Activated CD4-positive, alpha-beta T cell treated with anti-CD3 and anti-CD28 coated beads, Interleukin-2, amount 10 ng/mL, durations not matched to agents 24 days and 14 days (primary cell): ENCODE data around the gene ZNF654. TPM values are rescaled to one million over a fixed set of nuclear protein-coding genes. Genes with fewer than 3 reads are reported as not detected.

ENCODE experiments used
- DNase-seq: peaks from one replicate; pipeline ENCODE4 v3.0.0; 2022
- H3K27ac Mint-ChIP-seq: one replicate; pipeline ENCODE4 v1.8.0; 2022; ENCODE audit warnings: mild to moderate bottlenecking, mixed read lengths
- H3K27me3 Mint-ChIP-seq: one replicate; pipeline ENCODE4 v1.8.0; 2022; ENCODE audit warnings: mixed read lengths
- H3K36me3 Mint-ChIP-seq: one replicate; pipeline ENCODE4 v1.8.0; 2022; ENCODE audit warnings: low read depth, mild to moderate bottlenecking, mixed read lengths
- H3K4me1 Mint-ChIP-seq: one replicate; pipeline ENCODE4 v1.8.0; 2021; ENCODE audit warnings: mixed read lengths
- H3K4me3 Mint-ChIP-seq: one replicate; pipeline ENCODE4 v1.8.0; 2022; ENCODE audit warnings: mild to moderate bottlenecking, moderate library complexity, mixed read lengths
- H3K9me3 Mint-ChIP-seq: one replicate; pipeline ENCODE4 v1.8.0; 2021; ENCODE audit warnings: mixed read lengths
- intact Hi-C: fragments of 100-400 bp; cut with micrococcal nuclease; formaldehyde crosslinking; loops from one replicate; pipeline ENCODE4 v1.15.1; 2023
- total RNA-seq: library from RNA; stranded (reverse); gene quantifications from 2 replicates; pipeline ENCODE4 v1.2.3, GENCODE V29; 2022

ZNF654 gene
- total RNA-seq, 1 donor from 2014 or later: 18.7 TPM

DNA sequence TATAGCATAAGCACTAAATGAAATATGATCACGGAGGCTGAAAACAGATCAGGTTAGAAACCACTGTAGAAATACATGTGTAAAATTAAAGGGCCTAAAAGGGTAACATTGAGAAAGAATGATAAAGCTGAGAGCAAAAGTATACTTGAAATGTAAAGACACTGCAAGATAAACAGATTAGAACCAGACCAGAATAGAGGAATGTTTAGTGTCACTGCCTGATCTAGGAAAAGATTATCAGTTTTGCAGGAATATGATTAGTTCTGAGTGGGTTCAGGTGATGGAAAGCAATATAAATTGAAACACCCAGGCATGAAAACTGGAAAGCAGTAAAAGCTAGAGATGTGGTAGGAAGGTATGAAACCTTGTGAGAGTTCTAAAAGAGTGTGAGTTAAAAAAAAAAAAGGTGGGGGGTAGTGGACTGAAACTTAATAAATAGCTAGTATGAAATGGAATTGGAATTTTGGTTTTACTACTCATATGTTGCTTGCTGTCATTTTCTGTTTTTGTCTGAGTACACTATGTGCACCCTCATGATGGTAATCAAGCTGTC, 74.7 kb downstream of the ZNF654 start:
- H3K4me1 Mint-ChIP-seq: peaks cover 8% of the 10 kb centered on the region
- H3K36me3 Mint-ChIP-seq: peaks cover 28% of the 10 kb centered on the region
- no peaks in the 10 kb centered on the region for H3K27me3 Mint-ChIP-seq
- no peak for DNase-seq
- intact Hi-C loops: loop anchor here (2.0 kb wide), 1 partner anchor 15 kb away; the partner anchor contains the start of gene C3orf38
- H3K4me3 Mint-ChIP-seq: no peak overlapping the region
- H3K27ac Mint-ChIP-seq: peak overlapping the region; percentile 46
- H3K9me3 Mint-ChIP-seq: no peaks in the 10 kb centered on the region

DNA sequence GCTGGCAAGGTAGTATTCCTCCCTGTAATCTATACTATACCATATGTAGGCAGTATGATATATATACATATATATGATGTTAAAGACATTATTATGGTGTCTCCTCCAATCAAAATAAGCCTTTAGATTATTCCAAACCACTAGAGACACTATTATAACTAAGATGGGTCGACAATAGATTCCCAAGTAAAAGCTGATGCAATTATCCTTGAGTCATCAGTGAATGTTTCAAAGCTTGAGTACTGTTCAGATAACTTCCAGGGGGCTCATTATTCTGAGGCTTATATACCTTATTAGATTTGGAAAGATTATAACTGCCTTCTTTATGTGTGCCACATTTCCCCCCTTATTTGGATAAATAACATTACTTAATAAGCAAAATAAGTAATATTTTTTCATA, 78.8 kb downstream of the ZNF654 start:
- Mint-ChIP-seq H3K27ac (no peak overlapping the region), H3K27me3 (no peaks in the 10 kb centered on the region), H3K36me3 (peaks cover 44% of the 10 kb centered on the region), H3K9me3 (no peaks in the 10 kb centered on the region), H3K4me1 (peaks cover 8% of the 10 kb centered on the region), H3K4me3 (no peak overlapping the region)
- no peak for DNase-seq
- intact Hi-C loops: no loop called here

DNA sequence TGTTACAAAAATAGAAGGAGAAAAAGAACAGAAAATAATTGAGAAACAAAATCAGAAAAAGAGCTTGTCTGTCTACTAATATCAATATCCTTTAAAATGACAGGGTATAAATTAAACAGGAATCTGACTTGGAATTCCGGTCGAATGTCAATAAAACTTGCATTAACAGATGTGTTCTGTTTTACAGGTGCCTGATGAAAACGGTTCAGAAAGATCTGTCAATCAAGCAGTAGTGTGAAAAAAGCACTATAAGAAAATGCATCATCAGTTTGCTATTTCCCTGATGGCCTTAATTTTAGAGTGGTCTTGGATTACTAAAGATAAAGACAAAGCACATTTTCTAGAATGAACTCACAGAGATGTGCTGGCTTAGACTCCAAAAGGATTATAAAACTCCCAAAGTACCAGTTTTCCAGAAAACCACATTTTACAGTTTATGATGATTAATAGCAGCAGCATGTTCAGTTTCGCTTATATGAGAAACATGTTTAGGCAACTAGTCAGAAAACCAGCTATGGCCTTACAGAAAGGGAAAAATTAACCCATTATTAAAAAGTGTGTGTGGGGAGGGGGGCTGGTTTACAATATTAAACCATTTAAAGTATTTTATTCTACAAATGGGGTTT, 82.5 kb downstream of the ZNF654 start:
- Mint-ChIP-seq H3K4me1 (peaks cover 1% of the 10 kb centered on the region), H3K4me3 (no peak overlapping the region), H3K9me3 (no peaks in the 10 kb centered on the region), H3K27me3 (no peaks in the 10 kb centered on the region), H3K27ac (no peak overlapping the region), H3K36me3 (peaks cover 34% of the 10 kb centered on the region)
- intact Hi-C loops: no loop called here
- no peak for DNase-seq

DNA sequence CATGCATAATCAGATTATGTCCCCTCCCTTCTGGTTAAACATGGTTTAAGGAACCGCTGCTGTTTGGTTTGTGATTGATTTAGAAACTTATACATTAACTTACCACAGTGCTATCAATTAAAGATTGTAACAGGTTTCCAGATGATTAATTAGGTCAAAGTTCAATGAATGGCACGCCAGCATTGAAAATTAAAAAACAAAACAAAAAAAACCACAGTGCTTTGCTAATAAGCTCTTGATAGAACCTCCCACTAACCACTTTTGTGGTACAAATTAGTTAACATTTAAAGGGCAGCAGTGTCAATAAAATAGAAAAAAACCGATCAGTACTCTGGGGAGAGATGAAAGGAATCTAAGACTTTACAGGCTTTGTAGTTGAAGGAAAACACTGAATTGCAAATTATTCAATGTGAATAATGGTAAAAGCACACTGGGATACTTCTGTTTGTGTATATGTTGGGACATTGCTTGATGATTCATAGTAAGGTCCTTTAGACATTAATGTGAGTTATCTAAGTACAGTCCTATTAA, 83.1 kb downstream of the ZNF654 start:
- no peaks in the 10 kb centered on the region for H3K9me3 Mint-ChIP-seq
- H3K27ac Mint-ChIP-seq: no peak overlapping the region
- intact Hi-C loops: no loop called here
- peaks cover 4% of the 10 kb centered on the region for H3K4me1 Mint-ChIP-seq
- peaks cover 31% of the 10 kb centered on the region for H3K36me3 Mint-ChIP-seq
- no peaks in the 10 kb centered on the region for H3K27me3 Mint-ChIP-seq
- no peak overlapping the region for H3K4me3 Mint-ChIP-seq
- DNase-seq: no peak

DNA sequence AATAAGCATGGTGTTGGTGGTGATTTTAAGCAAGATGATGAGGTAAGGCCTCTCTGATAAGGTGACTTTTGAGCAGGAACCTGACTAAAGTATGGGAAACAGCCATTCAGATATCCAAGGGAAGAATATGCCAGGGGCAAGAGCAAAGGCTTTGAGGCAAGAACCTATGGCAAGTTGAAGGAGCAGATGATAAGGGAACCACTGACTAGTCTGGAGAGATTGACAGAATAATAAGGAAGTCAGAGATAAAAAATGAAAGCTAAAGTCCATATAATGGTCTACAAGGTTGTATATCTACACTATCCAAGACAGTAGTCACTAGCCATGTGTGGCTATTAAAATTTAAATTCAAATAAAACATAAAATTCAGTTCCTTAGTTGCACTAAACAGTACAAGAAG, 88.2 kb downstream of the ZNF654 start:
- Mint-ChIP-seq H3K36me3 (peaks cover 7% of the 10 kb centered on the region), H3K4me1 (peaks cover 29% of the 10 kb centered on the region), H3K27me3 (no peaks in the 10 kb centered on the region), H3K9me3 (no peaks in the 10 kb centered on the region), H3K27ac (no peak overlapping the region), H3K4me3 (no peak overlapping the region)
- intact Hi-C loops: no loop called here
- no peak for DNase-seq

DNA sequence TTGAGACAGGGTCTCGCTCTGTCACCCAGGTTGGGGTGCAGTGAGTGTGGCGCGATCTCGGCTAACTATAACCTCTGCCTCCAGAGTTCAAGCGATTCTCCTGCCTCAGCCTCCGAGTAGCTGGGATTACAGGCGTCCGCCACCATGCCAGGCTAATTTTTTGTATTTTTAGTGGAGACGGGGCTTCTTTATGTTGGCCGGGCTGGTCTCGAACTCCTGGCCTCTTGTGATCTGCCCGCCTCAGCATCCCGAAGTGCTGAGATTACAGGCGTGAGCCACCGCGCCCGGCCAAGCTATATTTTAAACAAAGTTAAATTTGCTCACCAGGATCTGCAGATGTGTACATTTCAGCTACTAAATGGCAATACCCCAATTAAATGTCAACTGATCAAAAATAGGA, 89.6 kb downstream of the ZNF654 start:
- peaks cover 8% of the 10 kb centered on the region for H3K36me3 Mint-ChIP-seq
- intact Hi-C loops: loop anchor here (1.0 to 2.0 kb wide), 2 partner anchors 14 to 89 kb away; partner anchors contain the start of genes CGGBP1 and ZNF654
- DNase-seq: no peak
- H3K27ac Mint-ChIP-seq: peak overlapping the region; percentile 99
- H3K4me3 Mint-ChIP-seq: peak overlapping the region; percentile 96
- no peaks in the 10 kb centered on the region for H3K9me3 Mint-ChIP-seq
- H3K4me1 Mint-ChIP-seq: peaks cover 36% of the 10 kb centered on the region
- no peaks in the 10 kb centered on the region for H3K27me3 Mint-ChIP-seq

DNA sequence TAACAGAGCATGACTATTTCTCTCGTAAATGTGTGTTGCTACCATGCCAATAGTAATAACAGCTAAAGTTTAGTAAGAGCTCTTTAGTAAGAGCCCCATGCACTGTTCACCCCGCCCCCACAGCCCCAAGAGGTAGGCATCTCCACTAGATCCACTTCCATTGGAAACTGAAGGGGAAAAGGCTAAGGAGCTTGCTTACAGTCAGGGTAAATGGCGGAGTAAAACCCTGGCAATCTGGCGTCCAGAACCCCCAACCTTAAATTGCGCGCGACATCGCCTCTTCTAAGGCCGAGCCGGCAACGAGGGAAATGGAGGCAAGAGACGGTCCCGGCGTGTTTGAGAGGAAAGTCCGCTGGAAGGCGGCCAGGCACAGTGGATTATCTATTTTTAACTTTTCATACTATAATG, 90.0 kb downstream of the ZNF654 start:
- intact Hi-C loops: loop anchor here (1.0 to 2.0 kb wide), 2 partner anchors 14 to 90 kb away; partner anchors contain the start of genes CGGBP1 and ZNF654
- DNase-seq: no peak
- Mint-ChIP-seq H3K27me3 (no peaks in the 10 kb centered on the region), H3K4me1 (peaks cover 36% of the 10 kb centered on the region), H3K27ac (peak overlapping the region; percentile 99), H3K36me3 (peaks cover 8% of the 10 kb centered on the region), H3K4me3 (peak overlapping the region; percentile 96), H3K9me3 (no peaks in the 10 kb centered on the region)

DNA sequence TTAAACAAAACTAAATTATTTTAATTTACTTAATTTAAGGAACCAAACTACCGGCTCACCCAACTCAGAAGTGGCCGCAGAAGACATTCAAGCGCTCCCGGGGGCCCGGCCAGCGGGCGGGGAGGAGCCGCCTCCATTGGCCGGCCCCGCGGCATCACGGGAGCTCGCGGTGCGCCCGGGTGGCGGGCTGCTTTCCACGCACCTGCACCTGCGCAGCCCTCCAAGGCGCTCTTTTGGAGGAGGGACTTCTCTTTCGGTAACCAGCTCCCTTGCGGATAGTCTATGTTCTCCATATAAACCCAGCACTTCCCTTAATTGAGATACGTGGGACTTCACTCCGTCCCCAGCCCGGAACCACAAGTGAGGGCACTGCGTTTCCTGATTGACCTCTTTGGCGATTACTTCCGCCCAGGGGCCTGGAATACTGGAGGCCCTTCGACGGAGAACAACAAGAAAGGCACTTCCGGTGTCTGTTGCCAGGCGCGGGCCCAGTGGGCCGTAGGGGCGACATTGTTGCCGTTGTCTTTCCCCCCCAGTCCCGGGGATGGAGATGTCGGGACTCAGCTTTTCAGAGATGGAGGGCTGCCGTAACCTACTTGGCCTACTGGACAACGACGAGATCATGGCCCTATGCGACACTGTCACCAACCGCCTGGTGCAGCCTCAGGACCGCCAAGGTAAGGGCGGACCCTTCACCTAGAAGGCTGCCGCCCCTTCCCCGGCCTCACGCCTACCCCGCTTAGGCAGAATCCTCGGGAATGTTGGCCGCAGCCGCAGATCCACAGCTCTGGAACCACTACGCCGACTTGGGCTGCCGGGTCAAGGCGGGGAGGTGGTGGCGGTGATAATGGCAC, 90.7 kb downstream of the ZNF654 start, which contains the start of gene C3orf38:
C3orf38 (plus strand) TSS at position 451 of the 854 bp plus-strand sequence; CDS start at position 545, 94 bp downstream.
- peak within 1 kb of the TSS; percentile 99 for H3K27ac Mint-ChIP-seq
- H3K9me3 Mint-ChIP-seq: no peaks in the 10 kb centered on the region
- H3K4me1 Mint-ChIP-seq: peaks cover 39% of the 10 kb centered on the region
- intact Hi-C loops: loop anchor here (1.0 to 10.0 kb wide), 3 partner anchors 15 to 925 kb away; partner anchors contain the start of genes CGGBP1, CHMP2B and ZNF654
- peak; percentile 95 for DNase-seq
- no peaks in the 10 kb centered on the region for H3K27me3 Mint-ChIP-seq
- H3K36me3 Mint-ChIP-seq: peaks cover 12% of the 10 kb centered on the region
- peak within 1 kb of the TSS; percentile 96 for H3K4me3 Mint-ChIP-seq

DNA sequence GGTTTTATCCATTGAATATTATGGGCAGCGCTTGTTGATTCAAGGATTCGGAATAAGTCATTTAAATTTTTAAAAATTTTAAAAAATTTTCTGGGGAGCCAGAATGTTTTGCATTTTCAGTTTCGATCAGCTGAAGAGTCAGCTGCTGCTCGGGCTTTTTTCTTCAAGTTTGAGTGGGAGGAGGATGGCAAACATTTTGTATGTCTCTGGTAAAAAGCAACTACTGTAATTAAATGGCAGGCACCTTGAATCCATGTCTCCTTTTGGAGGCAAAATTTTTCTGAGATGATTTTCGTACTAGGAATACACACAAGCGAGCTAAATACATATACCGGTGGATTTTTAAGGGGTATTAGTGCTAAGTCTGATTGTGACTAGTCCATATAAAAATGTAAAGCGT, 91.3 kb downstream of the ZNF654 start:
- Mint-ChIP-seq H3K4me3 (peak overlapping the region; percentile 96), H3K9me3 (no peaks in the 10 kb centered on the region), H3K27me3 (no peaks in the 10 kb centered on the region), H3K4me1 (peaks cover 39% of the 10 kb centered on the region), H3K36me3 (peaks cover 14% of the 10 kb centered on the region), H3K27ac (peak overlapping the region; percentile 98)
- peak; percentile 79 for DNase-seq
- intact Hi-C loops: loop anchor here (10.0 kb wide), 1 partner anchor 926 kb away; the partner anchor contains the start of gene CHMP2B

DNA sequence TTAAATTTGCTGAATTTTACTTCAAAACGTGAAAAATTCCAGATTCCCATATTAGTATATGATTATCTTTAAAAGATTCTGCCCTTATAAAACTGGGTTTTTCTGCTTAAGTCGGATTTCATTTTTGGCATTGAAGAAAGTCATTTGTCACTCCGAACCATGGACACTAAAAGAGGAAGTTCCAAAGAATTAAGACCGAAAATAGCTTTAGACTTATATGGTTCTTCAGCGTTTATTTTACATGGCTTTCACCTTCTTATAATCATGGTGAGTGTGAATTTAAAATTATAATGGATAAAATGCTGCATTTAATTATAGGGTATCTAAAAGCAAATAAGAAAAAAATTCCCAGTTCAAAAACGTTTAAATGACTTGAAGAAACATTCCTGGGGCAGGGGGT, 91.8 kb downstream of the ZNF654 start:
- peak overlapping the region; percentile 96 for H3K4me3 Mint-ChIP-seq
- intact Hi-C loops: loop anchor here (10.0 kb wide), 1 partner anchor 926 kb away; the partner anchor contains the start of gene CHMP2B
- DNase-seq: no peak
- H3K27ac Mint-ChIP-seq: peak overlapping the region; percentile 98
- no peaks in the 10 kb centered on the region for H3K9me3 Mint-ChIP-seq
- H3K4me1 Mint-ChIP-seq: peaks cover 39% of the 10 kb centered on the region
- peaks cover 17% of the 10 kb centered on the region for H3K36me3 Mint-ChIP-seq
- no peaks in the 10 kb centered on the region for H3K27me3 Mint-ChIP-seq

DNA sequence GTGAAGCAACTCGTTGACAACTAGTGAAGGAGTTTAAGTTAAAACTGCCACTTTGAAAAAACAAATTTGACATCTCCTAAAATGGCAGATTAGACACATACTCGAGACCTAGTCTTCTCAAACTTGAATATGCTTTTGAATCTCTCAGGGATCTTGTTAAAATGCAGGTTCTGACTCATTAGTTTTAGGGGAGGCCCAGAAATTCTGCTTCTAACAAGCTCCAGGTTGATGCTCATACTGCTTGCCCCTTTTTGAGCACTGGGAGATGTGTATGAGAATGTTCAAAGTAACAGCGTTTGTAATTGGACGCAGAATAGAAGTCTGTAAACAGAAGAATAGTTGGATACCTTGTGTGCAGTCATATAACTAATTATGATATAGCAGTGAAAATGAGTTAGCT, 92.3 kb downstream of the ZNF654 start:
- intact Hi-C loops: loop anchor here (10.0 kb wide), 1 partner anchor 927 kb away; the partner anchor contains the start of gene CHMP2B
- Mint-ChIP-seq H3K27me3 (no peaks in the 10 kb centered on the region), H3K27ac (peak overlapping the region; percentile 21)

DNA sequence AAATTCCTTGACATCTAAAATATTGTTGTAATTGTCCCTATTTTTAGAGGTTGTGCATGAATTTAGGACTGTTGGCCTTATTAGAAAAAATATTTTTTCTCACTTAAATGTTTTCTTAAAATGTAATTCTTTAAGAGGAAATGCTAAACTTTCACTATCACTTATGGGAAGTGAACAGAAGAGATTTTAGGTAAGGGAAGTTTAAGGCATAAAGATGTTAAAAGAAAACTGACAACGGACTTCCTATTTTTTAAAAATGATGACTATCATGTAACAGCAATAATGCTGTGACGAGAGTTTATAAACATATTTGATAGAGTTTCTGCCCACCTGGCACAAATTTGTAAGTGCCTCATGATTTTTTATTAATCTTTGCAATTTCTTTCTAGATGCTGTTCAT, 93.8 kb downstream of the ZNF654 start:
- intact Hi-C loops: loop anchor here (10.0 kb wide), 1 partner anchor 928 kb away; the partner anchor contains the start of gene CHMP2B

More for the DNA sequence above, 92.3 kb downstream of the ZNF654 start:
- DNase-seq: no peak
- H3K9me3 Mint-ChIP-seq: no peaks in the 10 kb centered on the region
- peaks cover 22% of the 10 kb centered on the region for H3K36me3 Mint-ChIP-seq
- peak overlapping the region; percentile 96 for H3K4me3 Mint-ChIP-seq
- peaks cover 39% of the 10 kb centered on the region for H3K4me1 Mint-ChIP-seq

DNA sequence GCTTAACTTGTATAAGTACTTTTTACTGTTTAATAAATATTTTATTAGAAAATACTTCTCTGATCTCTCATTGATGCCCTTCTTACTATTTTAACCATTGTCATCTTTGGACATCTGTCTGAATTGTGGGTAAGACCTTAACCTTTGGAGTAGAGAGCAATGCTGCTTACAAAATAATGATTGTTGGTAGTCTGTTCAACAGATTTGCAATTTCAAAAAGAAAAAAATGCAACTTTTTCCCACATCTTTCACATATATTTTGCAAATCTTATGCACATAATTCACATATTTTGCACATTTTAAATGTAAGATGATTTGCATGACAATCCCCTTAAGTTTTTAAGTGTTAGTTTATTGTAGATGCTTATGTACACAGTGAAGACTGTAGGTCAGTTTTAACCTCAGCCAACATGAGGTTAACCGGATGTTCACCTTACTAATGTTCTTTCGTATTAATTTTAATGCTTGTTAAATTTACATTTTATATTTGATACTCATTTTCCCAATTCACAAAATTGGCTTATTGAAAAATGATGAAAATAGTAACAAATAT, 107.4 kb downstream of the ZNF654 start:
- Mint-ChIP-seq H3K4me3 (no peak overlapping the region), H3K27me3 (no peaks in the 10 kb centered on the region), H3K36me3 (peaks cover 22% of the 10 kb centered on the region), H3K27ac (no peak overlapping the region), H3K9me3 (no peaks in the 10 kb centered on the region), H3K4me1 (peaks cover 5% of the 10 kb centered on the region)
- intact Hi-C loops: no loop called here
- DNase-seq: no peak

More for the DNA sequence above, 93.8 kb downstream of the ZNF654 start:
- Mint-ChIP-seq H3K27me3 (no peaks in the 10 kb centered on the region), H3K36me3 (peaks cover 34% of the 10 kb centered on the region), H3K9me3 (no peaks in the 10 kb centered on the region), H3K27ac (no peak overlapping the region), H3K4me3 (peak overlapping the region; percentile 57), H3K4me1 (peaks cover 32% of the 10 kb centered on the region)
- DNase-seq: no peak
